Activated T-cell treated with anti-CD3 and anti-CD28 coated beads for 4 hours (primary cell): ENCODE results near the gene GPR158.

Experiments
- DNase-seq: peaks from one replicate; pipeline ENCODE4 v3.0.0-alpha.2; 2020

GPR158 gene

DNA sequence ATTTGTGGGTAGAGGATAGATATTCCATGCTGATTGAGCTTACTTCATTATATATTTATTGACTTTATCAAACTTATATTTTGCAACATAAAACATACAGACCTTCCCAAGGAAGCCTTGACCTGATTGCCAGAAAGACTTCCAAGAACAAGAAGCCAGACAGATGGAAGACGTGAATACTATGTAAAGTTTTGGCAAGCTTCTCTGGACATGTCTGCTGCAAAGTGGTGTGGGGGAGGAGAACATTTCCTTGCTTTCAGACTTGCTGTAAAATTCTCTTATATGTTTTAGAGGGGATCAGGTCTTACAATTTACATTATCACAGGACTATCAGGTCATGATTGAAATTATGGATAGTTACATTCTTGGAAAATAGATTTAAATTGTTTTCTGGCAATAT lies 23.4 kb downstream of the GPR158 start:
- no peak for DNase-seq

DNA sequence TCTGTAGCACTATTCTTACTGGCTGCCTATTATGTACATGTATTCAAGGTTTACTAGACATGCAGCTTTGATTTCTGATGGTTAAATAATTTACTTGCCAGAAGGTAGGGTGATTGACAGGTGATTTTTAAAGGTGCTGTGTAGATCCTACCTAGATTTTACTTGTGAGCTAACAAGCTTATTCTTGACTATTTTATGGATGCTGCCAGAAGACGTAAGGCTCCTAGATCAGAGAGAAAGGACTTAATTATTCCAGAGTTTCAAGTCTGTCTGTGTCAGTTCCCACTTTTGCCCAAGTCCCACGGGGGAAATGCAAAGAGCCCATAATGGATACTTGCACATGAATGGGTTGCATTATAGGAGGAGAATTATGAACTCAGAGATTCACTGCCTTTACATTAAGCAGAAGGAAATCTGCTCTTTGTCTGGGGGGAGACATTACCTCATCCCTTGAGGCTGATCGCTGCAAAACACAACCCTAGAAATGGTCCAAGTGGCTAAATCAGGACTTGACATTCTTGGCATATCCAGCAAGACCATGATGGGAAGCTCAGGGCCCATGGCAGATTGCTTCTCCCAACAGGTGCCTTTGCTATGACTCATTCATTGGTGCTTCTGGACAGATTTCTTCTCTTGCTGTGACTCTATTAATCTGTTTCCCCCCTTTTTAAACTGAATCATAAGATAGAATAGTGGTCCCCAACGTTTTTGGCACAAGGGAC lies 32.1 kb downstream of the GPR158 start:
- DNase-seq: no peak

DNA sequence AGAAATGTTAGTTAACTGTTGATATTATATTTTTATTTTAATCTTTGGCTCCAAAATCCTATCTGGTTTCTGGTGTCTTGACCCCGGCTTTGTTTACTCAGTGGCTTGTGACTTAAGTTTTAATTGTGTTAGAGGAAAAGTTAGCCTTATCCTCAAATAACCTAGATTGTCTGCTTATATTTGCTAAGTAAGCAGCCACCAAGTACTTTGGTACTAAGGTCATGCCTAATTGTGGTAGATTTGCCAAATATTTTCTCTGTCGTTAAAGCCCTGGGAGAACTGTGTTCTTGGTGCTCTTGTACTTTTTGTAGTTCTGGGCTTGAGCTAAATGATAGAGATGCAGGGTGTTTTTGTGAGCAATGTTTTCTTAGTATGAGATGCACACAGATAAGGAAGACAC lies 34.8 kb downstream of the GPR158 start:
- no peak for DNase-seq

DNA sequence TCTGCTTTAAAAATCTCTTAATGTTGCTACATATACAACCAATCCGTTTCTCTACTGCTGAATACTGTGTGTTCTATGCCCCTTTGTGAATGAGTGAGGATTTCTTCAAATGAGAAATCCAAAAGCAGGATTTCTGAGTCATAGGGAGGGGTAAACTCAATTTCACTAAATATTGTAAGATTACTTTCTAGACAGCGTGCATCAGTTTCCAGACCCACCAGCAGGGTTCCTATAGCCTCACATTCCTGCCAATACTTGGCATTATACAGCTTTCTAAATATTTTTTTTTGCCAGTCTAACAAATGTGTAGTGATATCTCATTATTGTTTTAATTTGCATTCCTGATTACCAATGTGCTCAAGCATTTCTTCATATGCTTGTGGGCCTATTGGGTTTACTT lies 35.5 kb downstream of the GPR158 start:
- no peak for DNase-seq

DNA sequence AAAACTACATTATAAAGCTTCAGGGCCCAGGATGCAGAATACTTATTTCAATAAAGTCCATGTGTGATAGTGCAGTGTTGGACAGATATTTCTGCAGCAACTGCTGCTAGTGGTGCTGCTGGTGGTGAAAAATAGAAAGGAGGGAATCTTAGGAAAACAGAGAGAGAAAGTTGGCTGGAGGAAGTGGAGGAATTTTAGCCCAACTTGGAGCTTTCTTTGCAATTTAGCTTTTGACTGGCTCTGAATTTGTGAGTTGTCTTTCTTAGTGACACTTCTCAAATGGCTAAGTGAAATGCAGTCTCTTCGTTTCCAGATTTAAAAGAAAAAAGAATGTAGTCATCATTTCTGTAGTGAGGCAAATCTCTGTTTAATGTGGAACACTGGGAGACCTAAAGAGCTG lies 45.4 kb downstream of the GPR158 start:
- DNase-seq: no peak

DNA sequence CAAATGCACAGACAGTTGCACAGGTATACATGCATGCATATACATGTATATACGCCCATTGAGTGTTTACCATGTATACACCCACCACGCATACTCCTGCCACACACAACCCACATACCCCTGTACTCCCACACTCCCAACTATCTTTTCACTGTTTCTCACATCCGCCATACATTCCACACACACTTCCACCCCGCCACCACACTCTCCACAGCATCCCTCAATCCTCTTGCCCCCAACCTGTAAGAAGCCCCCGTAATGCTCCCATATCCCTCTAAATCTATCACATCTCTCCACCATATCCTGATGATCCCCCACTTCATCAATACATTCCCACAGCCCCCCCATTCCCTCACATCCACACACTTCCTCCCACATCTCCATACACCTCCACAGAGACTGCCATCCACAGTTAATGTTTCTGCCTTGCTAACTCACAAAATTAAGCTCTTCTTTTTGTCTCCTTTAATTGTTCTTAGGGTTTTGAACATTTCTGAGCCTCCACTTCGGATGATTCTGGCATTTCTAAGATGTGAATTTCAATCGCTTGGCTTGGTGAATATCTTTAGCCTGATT lies 47.4 kb downstream of the GPR158 start:
- DNase-seq: no peak

DNA sequence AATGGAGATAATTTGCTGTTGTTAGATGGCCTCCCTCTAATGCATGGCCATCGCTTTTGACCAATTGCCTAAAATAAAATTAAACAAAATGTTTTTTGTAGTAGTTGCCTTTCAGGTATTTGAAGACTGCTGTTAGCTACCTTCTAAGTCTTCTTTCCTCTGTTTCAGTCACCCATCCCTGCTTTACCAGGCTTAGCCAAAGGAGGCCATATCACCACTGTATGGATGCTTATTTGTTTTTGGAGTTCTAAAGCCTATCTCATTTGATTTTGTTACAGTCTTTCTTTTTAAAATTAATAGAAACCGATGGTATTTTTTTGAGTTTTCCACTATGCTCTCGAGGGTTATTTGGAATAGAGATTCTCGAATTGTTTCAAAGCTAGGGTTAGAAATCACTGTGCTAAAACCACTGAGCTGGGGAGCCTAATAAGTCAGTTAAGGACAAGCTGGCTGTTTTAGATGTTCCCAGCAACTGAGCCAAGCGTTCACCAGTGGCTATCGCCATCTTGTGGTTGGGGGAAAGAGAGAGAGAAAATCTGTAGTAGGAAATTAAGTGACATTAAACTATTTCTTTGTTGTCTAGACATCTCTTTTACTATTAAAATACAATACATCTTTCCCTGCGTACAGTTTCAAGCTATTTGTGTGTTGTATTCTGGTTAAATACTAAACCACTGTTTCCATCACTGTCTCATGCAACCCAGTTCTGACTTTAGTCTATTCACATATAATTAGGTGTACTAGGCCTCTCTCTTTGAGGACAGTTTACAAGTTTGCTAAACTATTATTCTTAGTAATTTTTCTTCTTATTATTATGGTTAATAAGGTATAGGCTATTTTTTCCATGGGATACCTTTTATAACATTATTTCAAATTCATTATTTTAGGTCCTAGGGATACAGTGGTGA lies 52.2 kb downstream of the GPR158 start:
- DNase-seq: no peak

DNA sequence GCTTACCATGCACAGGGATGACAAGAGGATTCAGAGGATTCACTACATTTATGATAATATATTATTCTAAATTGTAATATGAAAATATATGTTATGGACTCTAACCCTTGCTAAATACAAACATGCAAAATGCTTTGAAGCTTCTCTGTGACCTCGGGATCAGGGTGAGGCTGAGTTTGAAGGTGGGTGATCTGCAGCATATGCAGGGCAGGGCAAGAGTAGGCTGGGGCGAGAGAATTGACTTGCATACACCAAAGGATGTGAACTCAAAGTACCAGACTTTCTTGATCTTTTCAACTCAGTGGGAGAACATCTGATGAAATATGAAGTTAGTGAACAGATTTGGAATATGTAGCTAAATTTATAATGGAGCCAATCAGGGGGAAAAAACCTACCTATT lies 57.0 kb downstream of the GPR158 start:
- DNase-seq: no peak

DNA sequence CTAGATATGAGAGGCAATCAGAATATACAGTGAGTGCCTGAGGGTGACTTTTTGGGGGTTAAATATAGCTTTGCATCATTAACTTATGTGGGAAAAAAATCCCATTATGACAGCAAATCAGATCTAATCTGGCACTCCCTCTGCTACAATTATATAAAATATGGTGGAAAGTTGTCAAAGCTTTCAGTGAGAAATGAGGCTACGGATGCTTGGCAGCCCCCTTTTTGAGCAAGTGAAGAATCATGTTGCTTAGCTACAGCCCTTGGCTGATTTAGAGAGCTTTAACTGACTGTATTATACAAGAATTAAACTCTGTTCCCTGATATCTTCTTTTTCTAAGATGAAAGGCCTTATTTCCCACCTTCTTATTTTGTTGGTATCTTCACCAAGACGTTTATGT lies 57.4 kb downstream of the GPR158 start:
- no peak for DNase-seq

DNA sequence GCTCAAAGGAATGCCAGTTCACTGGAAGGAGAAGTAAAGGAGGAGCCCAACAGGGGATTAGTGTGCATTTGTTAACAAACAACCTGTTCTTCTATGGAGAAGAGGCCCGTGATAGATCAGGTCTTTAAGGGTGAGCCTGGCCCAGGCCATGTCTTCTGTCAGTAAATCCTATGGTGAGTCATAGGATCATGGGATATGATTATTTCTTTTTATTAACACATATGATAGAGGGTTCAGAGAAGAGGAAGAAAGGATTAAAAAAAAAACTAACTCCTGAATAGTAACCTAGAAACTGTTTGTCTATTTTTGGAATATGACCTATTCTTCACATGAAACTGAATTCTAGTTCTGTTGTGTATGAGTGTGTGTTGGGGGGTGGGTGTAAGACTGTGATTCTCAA lies 70.4 kb downstream of the GPR158 start:
- DNase-seq: no peak

DNA sequence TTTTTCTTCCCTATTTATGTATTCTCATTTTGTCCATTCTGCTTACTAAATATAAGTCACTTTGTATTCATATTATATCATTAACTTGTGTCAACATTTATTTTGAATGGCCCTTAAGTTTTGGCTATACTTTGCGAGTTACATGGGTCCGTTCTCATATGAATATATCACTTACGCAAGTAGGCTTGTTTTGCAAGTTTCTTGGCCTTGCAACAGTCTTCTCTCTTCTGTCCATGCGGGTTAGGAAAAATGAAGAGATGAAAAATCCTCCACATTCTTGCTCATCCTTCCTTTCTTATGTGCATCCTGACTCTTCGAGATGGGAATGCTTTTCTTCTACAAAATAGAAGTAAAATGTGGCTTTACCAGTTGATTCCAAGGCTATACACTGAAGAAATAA lies 82.8 kb downstream of the GPR158 start:
- no peak for DNase-seq

DNA sequence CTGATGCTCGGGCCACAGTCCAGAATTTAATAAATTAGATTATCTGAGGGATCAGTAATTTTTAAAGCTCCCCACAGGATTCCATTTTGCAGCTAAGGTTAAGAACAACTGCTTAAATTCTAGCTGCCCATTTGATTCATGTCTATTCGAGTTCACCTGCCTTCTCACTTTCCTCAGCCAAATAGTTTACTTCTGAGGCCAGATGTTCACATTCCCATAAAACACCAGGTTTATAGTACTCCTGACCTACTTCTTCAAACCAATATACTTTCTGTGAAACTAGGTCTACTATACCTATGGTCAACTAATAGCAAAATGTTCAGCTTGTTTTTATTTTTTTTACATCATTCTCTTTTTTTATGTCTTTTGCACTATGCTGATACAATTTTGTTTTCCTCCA lies 86.3 kb downstream of the GPR158 start:
- DNase-seq: no peak

DNA sequence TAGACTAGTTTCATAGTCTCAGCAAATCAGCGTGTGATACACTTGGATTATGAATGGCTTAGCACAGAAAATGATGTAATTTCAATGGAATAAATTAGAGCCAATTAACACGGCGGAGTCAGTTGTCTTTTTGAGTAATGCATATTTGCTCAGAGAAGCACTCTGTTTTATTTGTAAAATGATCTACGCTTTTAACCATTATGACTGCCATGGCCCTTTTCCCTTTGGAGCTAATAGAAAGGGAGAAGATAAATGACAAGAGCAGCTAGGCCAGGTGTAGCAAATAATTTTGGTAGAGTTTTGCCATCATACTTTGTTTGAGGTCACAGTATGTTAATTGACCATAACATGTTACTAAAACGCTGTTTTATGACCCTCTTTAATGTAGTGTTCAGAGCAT lies 86.8 kb downstream of the GPR158 start:
- no peak for DNase-seq

DNA sequence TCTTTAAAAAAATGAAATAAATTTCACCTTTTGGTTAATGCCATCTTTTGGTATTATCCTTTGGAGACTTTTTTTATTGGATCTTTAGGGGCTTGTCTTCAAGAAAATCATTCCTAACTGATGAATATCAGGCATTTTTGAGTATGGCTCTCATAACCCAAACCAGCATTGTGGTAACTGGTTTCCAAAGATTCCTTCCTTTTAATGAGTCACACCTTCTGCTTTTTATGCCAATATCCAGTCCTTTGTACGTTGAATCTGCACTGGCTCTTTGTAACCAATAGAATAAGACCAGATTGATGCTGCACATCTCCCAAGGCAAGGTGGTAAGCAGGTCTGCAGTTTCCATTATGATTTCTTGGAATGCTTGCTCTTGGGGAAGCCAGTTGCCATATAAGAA lies 89.1 kb downstream of the GPR158 start:
- no peak for DNase-seq

DNA sequence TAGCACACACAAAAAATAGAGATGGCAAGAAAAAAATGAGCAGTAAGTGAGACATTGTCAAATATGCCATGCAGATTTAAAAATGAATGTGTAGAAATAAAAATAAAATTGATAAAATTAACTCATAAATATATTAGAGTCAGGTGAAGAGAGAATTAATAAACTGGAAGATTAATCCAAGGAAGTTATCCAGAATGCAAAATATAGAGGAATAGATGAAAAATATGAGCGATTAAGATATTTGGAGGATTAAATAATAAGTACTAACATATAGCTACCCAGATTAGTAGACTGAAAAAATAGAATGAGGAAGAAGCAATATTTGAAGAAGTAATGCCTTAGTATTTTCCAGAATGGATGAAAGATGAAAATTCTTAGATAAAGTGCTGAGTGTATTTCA lies 103.4 kb downstream of the GPR158 start:
- no peak for DNase-seq

DNA sequence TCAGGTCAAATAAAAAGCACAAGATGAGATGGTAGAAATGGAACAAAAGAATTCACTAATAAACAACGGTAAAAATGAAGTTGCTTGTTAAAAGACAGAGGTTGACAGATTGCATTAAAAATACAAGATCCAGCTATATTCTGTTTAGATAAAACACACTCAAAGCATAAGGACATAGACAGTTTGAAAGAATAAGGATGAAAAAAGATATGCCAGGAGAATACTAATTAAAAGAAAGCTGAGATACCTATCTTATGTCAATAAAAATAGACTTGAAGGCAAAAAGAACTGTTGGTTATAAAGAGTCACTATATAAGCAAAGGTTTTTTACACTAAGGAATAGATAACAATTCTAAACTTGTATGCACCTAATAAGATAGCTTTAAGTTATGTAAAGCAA lies 105.3 kb downstream of the GPR158 start:
- no peak for DNase-seq

DNA sequence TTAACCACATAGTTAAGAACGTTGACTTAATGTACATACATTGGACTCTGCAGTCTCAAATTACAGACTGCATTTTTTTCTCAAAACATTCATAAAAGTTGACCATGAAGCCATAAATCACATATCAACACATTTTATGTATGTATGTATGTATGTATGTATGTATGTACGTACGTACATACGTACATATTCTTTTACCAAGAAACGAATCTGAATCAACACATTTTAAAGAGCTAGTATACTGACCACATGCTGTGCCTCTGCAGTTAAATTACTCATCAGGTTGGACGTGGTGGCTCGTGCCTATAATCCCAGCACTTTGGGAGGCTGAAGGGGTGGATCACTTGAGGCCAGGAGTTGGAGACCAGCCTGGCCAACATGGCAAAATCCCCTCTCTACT lies 105.8 kb downstream of the GPR158 start:
- no peak for DNase-seq

DNA sequence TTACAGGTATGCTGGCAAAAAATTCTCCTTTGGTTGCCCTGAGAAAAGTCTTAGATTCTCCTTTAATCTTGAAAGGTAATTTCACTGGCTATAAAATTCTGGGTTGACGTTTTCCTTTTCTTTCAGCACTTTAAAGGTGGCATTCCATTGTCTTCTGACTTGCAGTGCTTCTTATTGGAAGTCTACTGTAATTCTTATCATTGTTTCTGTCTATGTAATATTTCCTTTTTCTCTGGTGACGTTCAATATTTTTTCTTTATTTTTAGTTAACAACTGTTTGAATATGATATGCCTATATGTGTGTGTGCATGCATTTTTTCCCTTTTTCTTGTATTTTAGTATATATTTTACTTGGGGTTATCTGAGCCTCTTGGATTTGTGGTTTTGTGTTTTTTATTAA lies 111.0 kb downstream of the GPR158 start:
- DNase-seq: no peak

DNA sequence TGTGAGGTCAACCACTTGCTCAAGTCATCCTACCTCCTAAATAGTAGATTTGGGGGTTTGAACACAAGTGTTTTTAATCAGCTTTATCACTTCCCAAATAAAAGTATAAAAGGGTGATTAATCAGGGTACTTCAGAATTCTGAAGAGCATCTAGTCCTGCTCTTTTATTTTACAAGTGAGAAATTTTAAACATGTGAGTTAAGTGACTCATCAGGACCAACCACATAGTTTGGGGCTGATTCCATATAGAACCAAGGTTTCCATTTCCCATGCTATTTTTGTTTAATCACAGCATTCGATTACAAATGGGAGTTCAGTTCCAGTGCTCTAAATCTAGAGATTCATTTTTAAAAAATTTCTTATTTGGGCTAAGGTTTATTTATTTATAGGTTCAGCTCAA lies 113.4 kb downstream of the GPR158 start:
- no peak for DNase-seq

DNA sequence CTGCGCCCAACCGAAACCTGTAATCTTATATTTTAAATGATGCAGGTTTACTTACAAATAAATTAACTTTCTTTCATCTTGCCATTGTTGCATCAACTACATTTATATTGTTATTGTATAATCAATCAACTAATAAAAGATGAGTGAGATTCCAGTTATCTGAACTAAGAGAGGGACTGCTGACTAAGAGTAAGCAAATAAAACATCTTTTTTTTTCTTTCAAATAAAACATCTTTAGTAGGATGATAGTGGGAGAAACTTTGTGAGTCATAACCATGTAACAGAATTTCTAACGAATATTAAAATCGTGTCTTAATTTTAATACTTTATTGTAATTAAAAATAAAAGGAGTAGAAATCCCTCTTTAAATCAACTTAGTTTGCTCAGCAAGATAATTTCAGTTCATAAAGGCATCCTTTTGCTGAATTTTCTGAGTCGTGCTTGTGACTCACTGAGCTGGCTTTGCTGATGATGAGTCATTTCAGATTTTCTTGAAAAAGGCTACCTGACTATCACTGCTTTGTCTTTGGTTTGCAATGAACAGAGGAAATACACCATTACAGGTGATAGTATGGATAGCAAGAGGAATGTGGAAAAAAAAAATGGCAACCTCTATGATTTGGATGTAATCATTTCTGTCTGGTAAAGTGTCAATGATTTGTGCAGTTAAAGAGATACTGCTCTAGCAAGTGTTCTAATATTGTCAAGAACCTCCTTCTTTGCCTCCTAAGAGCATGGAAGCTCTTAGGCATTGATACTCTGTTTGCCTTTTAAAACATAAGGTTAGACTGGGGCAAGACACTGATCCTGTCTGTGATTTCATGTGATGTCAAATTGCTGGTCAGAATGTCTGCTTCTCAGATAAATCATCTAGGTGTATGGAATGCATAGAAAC lies 119.5 kb downstream of the GPR158 start:
- DNase-seq: no peak

DNA sequence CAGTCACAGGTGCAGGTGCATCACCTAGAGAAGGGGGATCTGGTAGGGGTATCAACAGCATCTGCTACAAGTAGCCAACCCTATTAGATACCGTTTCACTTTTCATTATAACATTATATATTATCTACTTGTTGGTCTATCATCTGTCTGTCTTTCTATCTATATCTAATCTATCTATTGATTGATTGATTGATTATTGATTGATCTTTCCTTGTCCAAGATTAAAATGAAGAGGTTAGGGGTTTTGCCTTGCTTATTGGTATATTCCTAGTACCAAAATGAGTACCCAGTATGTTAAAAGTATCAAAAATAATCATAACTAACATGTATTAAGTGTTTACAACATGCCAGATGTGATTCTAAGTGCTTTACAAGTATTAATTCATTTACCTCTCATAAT lies 121.5 kb downstream of the GPR158 start:
- DNase-seq: no peak

DNA sequence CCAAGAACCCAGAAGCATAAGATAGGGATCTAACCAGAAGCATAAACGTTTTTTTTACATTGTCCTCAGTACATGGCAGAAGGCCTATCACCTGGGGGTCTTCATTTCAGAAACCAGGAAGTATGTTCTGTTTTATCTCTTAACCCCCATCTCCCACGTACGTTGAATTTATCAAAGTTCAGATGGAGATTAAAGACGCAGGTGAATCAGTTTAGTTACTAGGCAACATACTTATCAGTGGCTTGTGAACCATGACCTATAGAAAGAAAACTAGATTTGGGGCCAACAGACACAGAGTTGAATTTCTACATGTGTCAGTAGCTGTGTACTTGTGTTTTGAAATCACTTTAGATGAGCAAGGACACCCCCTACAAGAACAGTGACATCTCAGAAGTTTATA lies 122.7 kb downstream of the GPR158 start:
- no peak for DNase-seq

DNA sequence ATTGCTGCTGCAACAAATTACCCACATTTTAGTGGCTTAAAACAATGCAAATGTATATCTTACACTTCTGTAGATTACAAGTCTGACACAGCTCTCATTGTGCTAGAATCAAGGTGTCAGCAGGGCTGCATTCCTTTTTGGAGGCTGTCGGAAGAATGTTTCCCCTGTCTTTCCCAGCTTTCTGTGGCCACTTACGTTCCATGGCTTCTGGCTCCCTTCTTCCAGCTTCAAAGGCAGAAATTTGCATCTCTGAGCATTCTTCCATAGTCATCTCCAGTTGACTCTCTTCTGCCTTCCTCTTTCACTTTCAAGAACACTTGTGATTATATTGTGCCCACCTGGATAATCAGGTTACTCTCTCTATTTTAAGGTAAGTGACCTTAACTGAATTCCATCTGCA lies 125.3 kb downstream of the GPR158 start:
- no peak for DNase-seq
